Mesenchymal stem cell (in vitro differentiated cells and primary cell): ENCODE results near the gene SRSF8.
A peak's percentile ranks its signal among the peaks of the same experiment; 100 is the strongest.

ENCODE experiments used
- DNase-seq: peaks from one replicate; pipeline ENCODE4 v3.0.0-alpha.2; 2013
- H2AFZ ChIP-seq: one replicate; pipeline ENCODE4 v1.6.1; 2013; ENCODE audit warnings: low read depth, mild to moderate bottlenecking, control low read depth, inconsistent platforms, low read length, moderate library complexity
- H2AK5ac ChIP-seq: 2 replicates; pipeline ENCODE4 v1.6.1; 2013; ENCODE audit warnings: low read length, moderate library complexity, mild to moderate bottlenecking, inconsistent platforms; ENCODE audit not compliant: severe bottlenecking
- H2BK120ac ChIP-seq: one replicate; pipeline ENCODE4 v1.6.1; 2013; ENCODE audit warnings: low read depth, mild to moderate bottlenecking, inconsistent platforms, low read length, moderate library complexity
- H2BK12ac ChIP-seq, 2 experiments: one replicate each; pipeline ENCODE4 v1.6.1; 2013; ENCODE audit warnings: inconsistent platforms in 2 of 2, low read length in 2 of 2, mild to moderate bottlenecking in 2 of 2, moderate library complexity in 2 of 2, control low read depth in 1 of 2
- H2BK15ac ChIP-seq: one replicate; pipeline ENCODE4 v1.6.1; 2013; ENCODE audit warnings: mild to moderate bottlenecking, low read depth, inconsistent platforms; ENCODE audit not compliant: poor library complexity, severe bottlenecking
- H2BK5ac ChIP-seq: 2 replicates; pipeline ENCODE4 v1.6.1; 2013; ENCODE audit warnings: low read depth, mild to moderate bottlenecking, low read length, control low read depth, inconsistent platforms; ENCODE audit not compliant: poor library complexity, severe bottlenecking
- H3K14ac ChIP-seq, 2 experiments: one replicate each; pipeline ENCODE4 v1.6.1; 2013; ENCODE audit warnings: inconsistent platforms in 2 of 2, low read length in 2 of 2, control low read depth in 1 of 2, mild to moderate bottlenecking in 1 of 2, moderate library complexity in 1 of 2
- H3K18ac ChIP-seq, 2 experiments: one replicate each; pipeline ENCODE4 v1.6.1; 2013; ENCODE audit warnings: inconsistent platforms in 2 of 2, low read length in 2 of 2, control low read depth in 1 of 2, low read depth in 1 of 2, mild to moderate bottlenecking in 1 of 2
- H3K23ac ChIP-seq, 2 experiments: one replicate each; pipeline ENCODE4 v1.6.1; 2013; ENCODE audit warnings: inconsistent platforms in 2 of 2, low read length in 2 of 2, mild to moderate bottlenecking in 2 of 2, moderate library complexity in 2 of 2, control low read depth in 1 of 2
- H3K27ac ChIP-seq: 2 replicates; pipeline ENCODE4 v1.5.1; 2013; ENCODE audit warnings: mild to moderate bottlenecking, moderate library complexity, low read length, control low read depth, inconsistent platforms; ENCODE audit not compliant: poor library complexity, severe bottlenecking
- H3K27me3 ChIP-seq, 2 experiments: 2 replicates each; pipeline versions ENCODE4 v1.6.1 to v1.7.0; 2013; ENCODE audit warnings: low read length in 2 of 2, mild to moderate bottlenecking in 2 of 2, moderate library complexity in 2 of 2, control low read depth in 1 of 2, inconsistent platforms in 1 of 2; ENCODE audit not compliant: control insufficient read depth in 1 of 2, insufficient read depth in 1 of 2
- H3K36me3 ChIP-seq, 2 experiments: 2 replicates each; pipeline versions ENCODE4 v1.6.1 to v1.7.0; 2013; ENCODE audit warnings: low read length in 2 of 2, control low read depth in 1 of 2, inconsistent platforms in 1 of 2, low read depth in 1 of 2, mild to moderate bottlenecking in 1 of 2; ENCODE audit not compliant: insufficient read depth in 2 of 2, control insufficient read depth in 1 of 2
- H3K4ac ChIP-seq, 2 experiments: one replicate each; pipeline ENCODE4 v1.6.1; 2013; ENCODE audit warnings: inconsistent platforms in 2 of 2, low read length in 2 of 2, mild to moderate bottlenecking in 2 of 2, moderate library complexity in 2 of 2, control low read depth in 1 of 2, low read depth in 1 of 2
- H3K4me1 ChIP-seq: 2 replicates; pipeline ENCODE4 v1.6.1; 2013; ENCODE audit warnings: low read depth, low read length, control low read depth; ENCODE audit not compliant: control insufficient read depth, insufficient read depth
- H3K4me2 ChIP-seq: 2 replicates; pipeline ENCODE4 v1.6.1; 2013; ENCODE audit warnings: low read length, mild to moderate bottlenecking, inconsistent platforms; ENCODE audit not compliant: poor library complexity, severe bottlenecking
- H3K4me3 ChIP-seq, 2 experiments: 2 replicates each; pipeline versions ENCODE4 v1.5.1 to v1.7.0; 2013; ENCODE audit warnings: low read length in 2 of 2, mild to moderate bottlenecking in 2 of 2, control low read depth in 1 of 2, low read depth in 1 of 2; ENCODE audit not compliant: insufficient read depth in 1 of 2
- H3K79me1 ChIP-seq: replicated peaks from 2 replicates; pipeline ENCODE4 v1.6.1; 2013; ENCODE audit warnings: mild to moderate bottlenecking, control low read depth, low read length, inconsistent platforms; ENCODE audit not compliant: poor library complexity, severe bottlenecking
- H3K9ac ChIP-seq: 2 replicates; pipeline ENCODE4 v1.7.0; 2013; ENCODE audit warnings: mild to moderate bottlenecking, low read length, moderate library complexity
- H3K9me3 ChIP-seq: 2 replicates; pipeline ENCODE4 v1.7.0; 2013; ENCODE audit warnings: mild to moderate bottlenecking, low read length; ENCODE audit not compliant: control insufficient read depth
- H4K8ac ChIP-seq: one replicate; pipeline ENCODE4 v1.6.1; 2013; ENCODE audit warnings: inconsistent platforms, mild to moderate bottlenecking, low read length, moderate library complexity
- H4K91ac ChIP-seq: one replicate; pipeline ENCODE4 v1.6.1; 2013; ENCODE audit warnings: mild to moderate bottlenecking, low read length, inconsistent platforms
- WGBS: methylation state at CpG from one replicate; pipeline ENCODE4 v1.1.7; 2013; ENCODE audit warnings: mixed read lengths; 5-methylcytosine and 5-hydroxymethylcytosine counted together

Gene SRSF8

DNA sequence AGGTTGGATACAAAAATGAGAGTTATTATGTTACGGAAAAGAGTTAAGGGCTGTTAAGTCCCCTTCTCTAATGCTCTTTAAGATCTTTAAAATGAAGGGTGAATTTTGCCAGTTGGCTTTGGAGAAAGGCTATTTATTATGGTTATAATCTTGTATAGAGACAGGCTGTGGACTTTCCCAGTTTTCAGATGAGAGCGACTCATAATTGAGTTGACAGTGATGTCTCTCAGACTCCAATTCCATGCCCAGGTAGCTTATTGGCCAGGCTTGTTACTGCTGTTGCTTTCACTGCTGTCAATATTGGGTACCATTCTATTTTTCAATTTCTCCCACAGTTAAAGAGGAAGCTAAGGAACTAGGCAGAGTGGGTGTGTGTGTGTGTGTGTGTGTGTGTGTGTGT is 36.0 kb downstream of the SRSF8 start:
- Histone ChIP-seq H3K36me3 (no peaks in the 10 kb centered on the region), H3K14ac (no peak overlapping the region), H3K27ac (no peak overlapping the region), H3K9ac (no peak overlapping the region), H3K18ac (no peak overlapping the region), H2AK5ac (no peak overlapping the region), H3K4me2 (no peak overlapping the region), H3K9me3 (no peaks in the 10 kb centered on the region), H2BK120ac (no peak overlapping the region), H3K79me1 (peaks cover 3% of the 10 kb centered on the region), H3K27me3 (no peaks in the 10 kb centered on the region), H2BK15ac (no peak overlapping the region), H4K91ac (no peak overlapping the region), H3K4me3 (no peak overlapping the region), H3K4ac (no peak overlapping the region), H3K23ac (no peak overlapping the region), H2BK12ac (no peak overlapping the region), H2BK5ac (no peak overlapping the region), H2AFZ (no peak overlapping the region), H3K4me1 (peaks cover 5% of the 10 kb centered on the region), H4K8ac (no peak overlapping the region)
- DNase-seq: peak; percentile 26
- 100% methylated on average over 2 of the region's 2 CpGs for WGBS

DNA sequence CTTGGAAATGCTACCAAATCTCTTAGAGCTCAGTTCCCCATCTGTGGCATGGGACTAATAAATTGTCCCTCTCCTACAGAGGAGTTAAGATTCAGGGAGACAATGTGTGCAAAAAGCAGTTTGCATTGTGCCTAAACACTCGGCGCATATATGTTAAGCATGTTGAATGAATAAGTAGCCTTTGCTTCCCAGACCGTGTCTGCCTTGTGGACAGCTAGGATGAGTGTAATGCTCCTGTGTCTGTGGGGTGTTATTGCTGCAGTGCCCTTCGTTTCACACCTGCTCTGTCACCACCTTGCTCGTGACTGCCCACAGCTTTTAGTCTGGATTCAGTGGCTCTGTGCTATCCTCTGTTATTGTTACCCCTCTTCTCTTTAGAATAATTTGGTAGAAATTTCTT is 37.0 kb downstream of the SRSF8 start:
- no peak overlapping the region for H3K23ac ChIP-seq
- H3K4me1 ChIP-seq: peaks cover 10% of the 10 kb centered on the region
- H3K4me3 ChIP-seq: no peak overlapping the region
- H3K9me3 ChIP-seq: no peaks in the 10 kb centered on the region
- no peak overlapping the region for H3K27ac ChIP-seq
- 90% methylated on average over 4 of the region's 5 CpGs for WGBS
- DNase-seq: no peak
- H2BK5ac ChIP-seq: no peak overlapping the region
- H3K27me3 ChIP-seq: no peaks in the 10 kb centered on the region
- H2BK120ac ChIP-seq: no peak overlapping the region
- no peak overlapping the region for H2BK12ac ChIP-seq
- no peak overlapping the region for H3K18ac ChIP-seq
- no peak overlapping the region for H3K4me2 ChIP-seq
- peak overlapping the region; percentile 36 for H4K8ac ChIP-seq
- H3K14ac ChIP-seq: no peak overlapping the region
- H3K36me3 ChIP-seq: no peaks in the 10 kb centered on the region
- no peak overlapping the region for H3K4ac ChIP-seq
- no peak overlapping the region for H3K9ac ChIP-seq
- H2AFZ ChIP-seq: no peak overlapping the region
- peaks cover 3% of the 10 kb centered on the region for H3K79me1 ChIP-seq
- no peak overlapping the region for H2AK5ac ChIP-seq
- no peak overlapping the region for H2BK15ac ChIP-seq
- H4K91ac ChIP-seq: no peak overlapping the region

DNA sequence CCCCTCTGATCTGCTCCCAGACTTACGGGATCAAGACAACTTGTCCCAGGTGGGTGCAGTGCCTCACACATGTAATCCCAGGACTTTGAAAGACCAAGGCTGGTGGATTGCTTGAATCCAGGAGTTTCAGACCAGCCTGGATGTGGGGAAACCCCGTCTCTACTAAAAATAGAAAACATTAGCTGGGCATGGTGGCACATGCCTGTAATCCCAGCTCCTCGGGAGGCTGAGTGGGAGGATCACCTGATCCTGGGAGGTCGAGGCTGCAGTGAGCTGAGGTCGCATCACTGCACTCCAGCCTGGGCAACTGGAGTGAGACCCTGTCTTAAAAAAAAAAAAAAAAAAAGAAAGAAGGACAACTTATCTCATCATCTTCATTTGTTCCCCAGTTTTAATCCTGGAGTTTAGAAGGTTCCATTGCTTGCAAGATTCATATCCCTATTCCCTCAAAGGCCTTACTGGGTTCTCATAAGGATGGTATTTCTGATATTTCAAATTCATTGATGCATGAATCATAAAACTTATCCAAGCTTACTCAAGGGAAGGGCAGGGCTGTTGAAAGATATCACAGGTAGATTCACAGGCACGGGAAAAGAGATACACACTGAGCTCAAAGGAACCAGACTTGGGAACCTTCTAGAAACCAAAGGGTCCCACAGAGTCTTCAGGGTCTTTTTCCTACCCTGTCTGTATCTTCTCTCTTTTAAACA is 37.6 kb downstream of the SRSF8 start:
- Histone ChIP-seq H3K4me2 (no peak overlapping the region), H3K36me3 (no peaks in the 10 kb centered on the region), H2BK12ac (no peak overlapping the region), H3K4ac (no peak overlapping the region), H3K4me1 (peaks cover 12% of the 10 kb centered on the region), H4K91ac (no peak overlapping the region), H3K9ac (no peak overlapping the region), H3K27ac (no peak overlapping the region), H3K27me3 (no peaks in the 10 kb centered on the region), H3K14ac (no peak overlapping the region), H3K9me3 (no peaks in the 10 kb centered on the region), H2AK5ac (no peak overlapping the region), H3K4me3 (no peak overlapping the region), H2BK120ac (no peak overlapping the region), H3K23ac (no peak overlapping the region), H4K8ac (no peak overlapping the region), H3K18ac (peak overlapping the region in 1 of 2 experiments; percentile 29), H2BK5ac (no peak overlapping the region), H2BK15ac (no peak overlapping the region), H3K79me1 (peaks cover 3% of the 10 kb centered on the region), H2AFZ (no peak overlapping the region)
- over 99% methylated on average over 4 of the region's 6 CpGs for WGBS
- DNase-seq: no peak

DNA sequence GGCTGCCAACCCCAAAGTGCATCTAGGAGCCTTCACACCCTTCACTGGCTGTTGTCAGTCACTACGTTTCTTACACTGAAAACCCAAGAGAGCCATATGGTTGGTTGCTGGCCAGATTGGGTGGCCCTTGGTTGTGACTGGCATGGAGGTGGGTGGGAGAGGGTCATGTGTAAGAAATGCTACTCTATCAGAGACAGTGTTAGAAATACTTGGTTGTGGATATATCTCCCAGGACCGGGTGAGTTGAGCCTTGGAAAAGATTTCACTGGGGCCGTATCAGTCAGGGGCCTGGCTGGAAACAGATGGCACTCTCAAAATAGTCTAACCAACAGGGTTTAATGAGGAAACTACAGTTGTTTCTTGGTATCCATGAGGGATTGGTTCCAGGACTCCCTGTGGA is 38.1 kb downstream of the SRSF8 start:
- Histone ChIP-seq H2AK5ac (no peak overlapping the region), H2BK120ac (no peak overlapping the region), H3K79me1 (peaks cover 3% of the 10 kb centered on the region), H3K23ac (no peak overlapping the region), H3K27ac (no peak overlapping the region), H3K9ac (no peak overlapping the region), H3K36me3 (peaks cover 4 to 5% of the 10 kb centered on the region in 2 experiments), H4K8ac (no peak overlapping the region), H3K4me3 (no peak overlapping the region), H2AFZ (peak overlapping the region; percentile 14), H2BK15ac (no peak overlapping the region), H3K14ac (no peak overlapping the region), H2BK5ac (no peak overlapping the region), H4K91ac (no peak overlapping the region), H3K18ac (peak overlapping the region in 1 of 2 experiments; percentile 29), H3K9me3 (no peaks in the 10 kb centered on the region), H3K27me3 (no peaks in the 10 kb centered on the region), H3K4me1 (peaks cover 16% of the 10 kb centered on the region), H3K4ac (no peak overlapping the region), H3K4me2 (no peak overlapping the region), H2BK12ac (no peak overlapping the region)
- 90% methylated on average over 3 of the region's 3 CpGs for WGBS
- DNase-seq: no peak
